HEK293T (cell line): ENCODE measurements around the gene DHDH.
"Not testable (repeated sequence)": the region's sequence is repeated elsewhere in the genome, so short reads cannot be mapped to it uniquely, and the experiment has no call there.

ENCODE experiments used
- ARNT ChIP-seq: fragments of 450-650 bp; IDR thresholded peaks from 2 replicates; pipeline ENCODE4 v1.6.1; 2017; ENCODE audit warnings: mild to moderate bottlenecking
- FOXK2 ChIP-seq: fragments of 450-650 bp; IDR thresholded peaks from 2 replicates; pipeline ENCODE4 v1.6.1; 2016; ENCODE audit warnings: mild to moderate bottlenecking
- LEF1 ChIP-seq: fragments of 450-650 bp; IDR thresholded peaks from 2 replicates; pipeline ENCODE4 v1.6.1; 2017; ENCODE audit warnings: mild to moderate bottlenecking, borderline replicate concordance

GRCh38 chr19:48902291-48902690, 31.2 kb upstream of the DHDH start:
- TF ChIP-seq ARNT, FOXK2, LEF1: not testable (repeated sequence)
